GM12873 (cell line): ENCODE results near the gene SPINK2.

ENCODE experiments used
- CTCF ChIP-seq: IDR thresholded peaks from 2 replicates; pipeline ENCODE4 v1.5.1; 2012; ENCODE audit warnings: low read depth, mild to moderate bottlenecking, moderate library complexity, low read length, control low read depth; ENCODE audit not compliant: insufficient read depth; ENCODE audit errors: missing control alignments

SPINK2 gene

GRCh38 chr4:56764223-56764622 lies 57.3 kb downstream of the SPINK2 start:
- no peak for TF ChIP-seq CTCF

GRCh38 chr4:56762484-56763250 lies 58.8 kb downstream of the SPINK2 start:
- TF ChIP-seq CTCF, result no peak

- TF ChIP-seq CTCF, result no peak
Measured at GRCh38 chr4:56760183-56760582, 61.3 kb downstream of the SPINK2 start.
